ENCODE results near the gene SDF2L1.

GRCh38 chr22:21651521-21652009 lies 9.5 kb downstream of the SDF2L1 start:
- TF ChIP-seq CTCF (conservative IDR thresholded peaks at IDR 0.05) (no peak), ZFX (IDR thresholded peaks at IDR 0.05) (no peak)
